ENCODE data around the gene SUCLA2.

GRCh38 chr13:48001114-48001881, at the start of gene SUCLA2:
- no peak for TF ChIP-seq CTCF (IDR thresholded peaks at IDR 0.05)
- no peak for TF ChIP-seq ZFX (IDR thresholded peaks at IDR 0.05; ENCODE audit: borderline replicate concordance)

All from 22Rv1 (cell line).